NCI-H460 (cell line): Measurements from ENCODE around the gene CHRM5. TPM values are rescaled to one million over a fixed set of nuclear protein-coding genes. Genes with fewer than 3 reads are reported as not detected.
"Not testable (repeated sequence)": the region's sequence is repeated elsewhere in the genome, so short reads cannot be mapped to it uniquely, and the experiment has no call there.

Experiments used
- DNase-seq: peaks from one replicate; pipeline ENCODE4 v3.0.0-alpha.2; 2016; ENCODE audit warnings: low read depth; ENCODE audit errors: extremely low read depth
- total RNA-seq: library from RNA; depleted of rRNA; stranded (reverse); fragments of >200 nt; shearing (Covaris generic); gene quantifications from 2 replicates; pipeline ENCODE4 v1.2.3, GENCODE V29; 2014

The CHRM5 gene
- total RNA-seq, 1 experiment from 2014 or later: not detected

DNA sequence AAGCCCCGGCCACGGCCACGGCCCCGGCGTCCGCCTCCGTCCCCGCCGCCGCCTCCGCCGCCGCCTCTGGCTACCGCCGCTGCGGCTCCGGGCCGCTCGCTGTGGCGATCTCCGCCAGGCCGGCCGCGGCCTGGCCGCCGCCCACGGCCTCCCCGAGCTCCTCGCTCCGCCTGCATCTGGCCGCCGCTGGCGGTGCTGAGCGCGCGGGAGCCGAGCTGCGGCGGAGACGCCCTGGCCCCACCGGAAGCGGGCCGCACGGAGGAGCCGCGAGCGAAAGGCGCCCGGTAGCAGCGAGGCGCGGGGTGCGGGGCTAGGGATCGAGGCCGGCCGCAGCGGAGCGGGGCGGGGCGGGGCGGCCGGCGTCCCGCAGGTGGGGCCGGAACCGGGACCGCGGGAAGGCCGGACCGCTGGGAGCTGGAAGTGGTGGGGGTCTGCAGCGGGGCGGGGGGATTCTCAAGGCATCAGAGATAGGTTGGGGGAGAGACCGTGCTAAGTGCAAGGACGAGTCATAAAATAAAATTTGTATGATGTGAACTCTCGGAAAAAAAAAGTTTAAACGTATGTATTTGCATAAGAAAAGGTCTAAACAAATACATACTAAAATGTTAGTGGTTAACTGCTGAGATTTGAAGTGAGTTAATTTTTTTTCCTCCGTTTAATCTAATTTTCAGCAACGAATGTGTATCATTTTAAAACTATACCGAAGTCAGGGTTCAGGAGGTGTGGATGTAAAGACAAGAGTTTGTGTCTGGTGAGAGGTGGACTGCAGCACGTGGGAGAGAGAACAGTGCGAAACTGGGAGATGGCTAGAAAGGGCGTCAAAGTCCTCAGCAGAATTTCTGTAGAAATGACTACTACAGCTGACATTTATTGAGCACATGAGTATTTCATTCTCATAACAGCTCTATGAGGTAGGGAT is 70.8 kb downstream of the CHRM5 start, which contains the start of gene AVEN:
Gene AVEN (minus strand): TSS at position 334 of the 919 bp plus-strand sequence. CDS start 158 bp downstream, at position 176.
- DNase-seq: no peak

DNA sequence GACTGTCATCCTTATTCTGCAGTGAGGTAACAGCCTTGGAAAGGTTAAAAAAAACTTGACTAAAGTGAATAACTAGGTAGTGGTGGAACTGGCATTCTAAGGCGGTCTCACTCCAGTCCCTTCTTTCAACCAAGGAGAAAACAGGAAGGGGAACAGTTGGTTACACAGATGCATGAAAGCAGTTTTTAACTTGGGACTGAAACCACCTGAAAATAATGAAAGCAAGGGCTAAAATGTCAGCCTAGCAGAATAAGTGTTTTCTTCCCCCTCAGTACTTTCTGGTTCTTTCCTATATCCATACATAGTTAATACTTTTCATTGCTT is 71.5 kb downstream of the CHRM5 start:
- no peak for DNase-seq

DNA sequence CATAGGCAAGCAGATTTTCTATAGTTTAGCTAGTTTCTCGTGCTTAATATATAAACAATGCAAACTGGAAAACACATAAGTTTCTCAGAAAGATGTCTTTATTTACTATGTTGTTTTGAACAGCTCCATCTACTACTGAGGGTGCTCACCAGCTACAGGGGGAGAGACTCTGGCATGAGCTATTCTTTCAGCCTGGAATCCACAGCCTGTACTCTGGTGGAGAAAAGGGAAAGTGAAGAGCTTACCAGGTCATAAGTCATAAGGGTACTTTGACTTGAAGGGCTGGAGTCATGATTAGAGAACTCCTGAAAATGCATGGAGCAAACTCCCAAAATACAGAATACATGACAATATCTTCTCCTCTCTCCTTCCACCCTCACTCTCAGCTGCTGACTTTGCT is 75.1 kb downstream of the CHRM5 start:
- no peak for DNase-seq

DNA sequence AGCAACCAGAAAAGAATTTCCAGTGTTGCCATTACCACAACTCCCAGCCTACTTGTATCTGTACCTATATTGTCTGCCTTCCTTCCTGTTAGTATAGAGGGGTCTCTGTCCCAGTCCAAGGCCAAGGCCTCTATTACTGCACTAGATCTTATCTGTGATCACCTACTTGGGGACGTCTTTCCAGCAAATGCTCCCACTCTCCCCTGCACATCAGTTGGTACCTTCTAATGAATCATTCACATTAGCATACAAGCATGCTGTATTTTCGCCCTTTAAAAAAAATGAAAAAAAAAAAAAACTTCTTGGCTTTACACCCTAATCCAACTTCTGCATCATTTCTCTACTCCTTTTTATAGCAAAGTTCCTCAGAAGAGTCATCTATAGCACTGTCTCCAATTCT is 75.5 kb downstream of the CHRM5 start:
- no peak for DNase-seq

DNA sequence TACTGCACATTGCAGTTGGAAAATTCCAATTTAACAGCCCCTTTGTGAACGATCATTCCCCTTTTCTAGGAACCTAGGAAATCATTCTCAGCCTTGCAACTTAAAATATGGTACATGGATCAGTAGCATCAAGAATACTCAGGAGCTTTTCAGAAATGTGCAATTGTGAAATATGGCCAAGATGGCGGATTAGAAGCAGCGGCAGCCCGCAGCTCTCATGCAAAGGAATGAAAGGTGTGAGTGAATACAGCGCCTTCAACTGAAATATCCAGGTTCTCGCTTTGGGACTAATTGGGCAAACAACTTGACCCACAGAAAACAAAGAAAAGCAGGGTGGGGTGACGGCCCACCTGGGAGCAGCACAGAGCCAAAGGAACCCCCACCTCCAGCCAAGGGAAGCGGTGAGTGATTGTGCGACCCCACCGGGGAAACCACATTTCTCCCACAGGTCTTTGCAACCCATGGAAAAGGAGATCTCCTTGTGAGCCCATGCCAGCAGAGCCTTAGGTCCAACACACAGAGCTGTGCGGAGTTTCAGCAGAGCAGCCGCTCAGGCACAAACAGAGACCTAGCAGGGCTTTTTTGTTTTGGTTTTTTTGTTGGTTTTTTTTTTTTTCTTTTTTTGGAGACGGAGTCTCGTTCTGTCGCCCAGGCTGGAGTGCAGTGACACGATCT is 78.3 kb downstream of the CHRM5 start:
- DNase-seq: no peak

DNA sequence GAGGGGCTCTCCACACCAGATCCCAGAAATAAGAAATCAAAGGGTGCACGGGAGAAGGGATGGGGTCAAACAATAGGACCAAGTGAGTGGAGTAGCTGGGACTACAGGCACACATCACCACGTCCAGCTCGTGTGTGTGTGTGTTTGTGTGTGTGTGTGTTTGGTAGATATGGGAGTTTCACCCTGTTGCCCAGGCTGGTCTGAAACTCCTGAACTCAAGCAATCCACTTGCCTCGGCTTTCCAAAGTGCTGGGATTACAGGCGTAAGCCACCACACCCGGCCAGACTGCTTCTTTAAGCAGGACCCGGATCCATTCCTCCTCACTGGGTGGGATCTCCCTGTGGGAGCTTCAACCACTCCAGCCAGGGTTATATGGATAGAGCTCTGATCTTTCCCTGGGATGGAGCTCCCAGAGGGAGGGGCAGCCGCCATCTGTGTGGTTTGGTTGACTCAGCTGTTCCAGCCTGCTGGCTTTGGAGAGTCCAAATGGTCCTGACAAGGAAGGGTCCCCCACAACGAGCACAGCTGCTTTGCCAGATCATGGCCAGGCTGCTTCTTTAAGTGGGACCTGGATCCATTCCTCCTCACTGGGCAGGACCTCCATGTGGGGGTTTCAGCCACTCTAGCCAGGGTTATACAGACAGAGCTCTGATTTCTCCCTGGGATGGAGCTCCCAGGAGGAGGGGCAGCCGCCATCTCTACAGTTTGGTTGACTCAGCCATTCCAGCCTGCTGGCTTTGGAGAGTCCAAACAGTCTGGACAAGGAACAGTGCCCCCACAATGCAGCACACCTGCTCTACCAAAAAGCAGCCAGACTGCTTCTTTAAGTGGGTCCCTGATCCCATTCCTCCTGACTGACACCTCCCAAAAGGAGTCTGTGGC is 79.8 kb downstream of the CHRM5 start:
- no peak for DNase-seq

DNA sequence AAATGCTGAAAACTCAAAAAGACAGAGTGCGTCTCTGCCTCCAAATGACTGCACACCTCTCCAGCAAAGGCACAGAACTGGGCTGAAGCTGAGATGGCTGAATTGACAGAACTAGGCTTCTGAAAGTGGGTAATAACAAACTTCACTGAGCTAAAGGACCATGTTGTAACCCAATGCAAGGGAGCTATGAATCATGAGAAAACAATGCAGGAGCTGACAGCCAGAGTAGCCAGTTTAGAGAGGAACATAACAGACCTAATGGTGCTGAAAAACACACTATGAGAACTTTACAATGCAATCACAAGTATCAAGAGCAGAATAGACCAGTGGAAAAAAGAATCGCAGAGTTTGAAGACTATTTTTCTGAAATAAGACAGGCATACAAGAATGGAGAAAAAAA is 80.8 kb downstream of the CHRM5 start:
- no peak for DNase-seq

DNA sequence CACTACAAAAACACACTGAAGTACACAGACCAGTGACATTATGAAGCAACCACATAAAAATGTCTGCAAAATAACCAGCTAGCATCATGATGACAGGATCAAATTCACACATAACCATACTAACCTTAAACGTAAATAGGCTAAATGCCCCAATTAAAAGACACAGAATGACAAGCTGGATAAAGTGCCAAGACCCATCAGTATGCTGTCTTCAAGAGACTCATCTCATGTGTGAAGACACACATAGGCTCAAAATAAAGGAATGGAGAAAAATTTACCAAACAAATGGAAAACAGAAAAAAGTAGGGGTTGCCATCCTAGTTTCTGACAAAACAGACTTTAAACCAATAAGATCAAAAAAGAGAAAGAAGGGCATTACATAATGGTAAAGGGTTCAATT is 82.1 kb downstream of the CHRM5 start:
- DNase-seq: not testable (repeated sequence)

DNA sequence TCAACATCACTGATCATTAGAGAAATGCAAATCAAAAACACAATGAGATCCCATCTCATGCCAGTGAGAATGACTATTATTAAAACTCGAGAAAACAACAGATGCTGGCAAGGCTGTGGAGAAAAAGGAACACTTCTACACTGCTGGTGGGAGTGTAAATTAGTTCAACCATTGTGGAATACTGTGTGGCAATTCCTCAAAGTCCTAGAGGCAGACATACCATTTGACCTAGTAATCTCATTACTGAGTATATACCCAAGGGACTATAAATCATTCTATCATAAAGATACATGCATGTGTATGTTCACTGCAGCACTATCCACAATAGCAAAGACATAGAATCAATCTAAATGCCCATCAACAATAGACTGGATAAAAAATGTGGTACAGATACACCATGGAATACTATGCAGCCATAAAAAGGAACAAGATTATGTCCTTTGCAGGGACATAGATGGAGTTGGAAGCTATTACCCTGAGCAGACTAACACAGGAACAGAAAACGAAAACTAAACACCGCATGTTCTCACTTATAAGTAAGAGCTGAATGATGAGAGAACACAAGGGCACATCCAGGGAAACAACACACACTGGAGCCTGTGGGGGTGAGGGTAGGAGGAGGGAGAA is 85.9 kb downstream of the CHRM5 start:
- no peak for DNase-seq

DNA sequence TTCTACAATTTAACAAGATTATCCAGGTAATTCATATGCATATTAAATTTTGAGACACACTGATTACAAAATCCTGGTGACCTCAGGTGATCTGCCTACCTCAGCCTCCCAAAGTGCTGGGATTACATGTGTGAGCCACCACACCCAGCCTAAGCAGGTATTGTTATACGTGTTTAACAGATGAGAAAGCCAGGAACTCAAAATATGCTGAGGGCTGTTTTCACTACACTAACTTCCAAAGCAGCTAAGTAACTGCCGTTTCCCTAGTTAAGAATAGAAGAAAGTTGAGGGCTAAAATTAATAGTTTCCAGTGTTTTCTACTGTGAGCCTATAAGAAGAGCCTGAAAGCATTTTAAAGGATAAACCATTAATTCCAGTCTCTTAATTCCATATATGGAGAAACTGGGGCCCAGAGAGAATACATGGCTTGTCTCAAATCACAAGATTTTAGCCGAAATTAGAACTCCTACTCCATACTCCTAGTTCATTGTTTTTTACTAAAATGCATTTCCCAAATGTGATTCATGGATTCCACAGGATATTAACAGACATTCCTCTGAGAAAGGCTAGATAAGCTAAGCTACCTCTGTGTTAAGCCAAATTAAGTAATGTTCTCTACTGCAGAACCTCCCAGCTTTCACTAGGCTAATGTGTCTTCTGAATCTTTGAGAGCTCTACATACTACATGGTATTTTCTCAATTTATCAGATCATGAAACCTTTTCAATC is 87.7 kb downstream of the CHRM5 start:
- no peak for DNase-seq

DNA sequence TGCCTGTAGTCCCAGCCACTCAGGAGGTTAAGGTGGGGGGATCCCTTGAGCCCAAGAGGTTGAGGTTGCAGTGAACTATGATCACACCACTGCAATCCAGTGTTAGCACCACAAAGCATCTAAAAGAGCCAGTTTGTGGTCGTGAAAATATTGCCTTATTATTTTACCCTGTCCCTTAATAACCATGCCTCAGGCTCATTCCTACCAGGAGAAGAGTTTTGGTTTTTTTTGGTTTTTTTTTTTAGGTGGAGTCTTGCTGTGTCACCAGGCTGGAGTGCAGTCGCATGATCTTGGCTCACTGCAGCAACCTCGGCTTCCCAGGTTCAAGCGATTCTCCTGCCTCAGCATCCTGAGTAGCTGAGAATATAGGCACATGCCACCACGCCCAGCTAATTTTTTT is 88.6 kb downstream of the CHRM5 start:
- DNase-seq: no peak

DNA sequence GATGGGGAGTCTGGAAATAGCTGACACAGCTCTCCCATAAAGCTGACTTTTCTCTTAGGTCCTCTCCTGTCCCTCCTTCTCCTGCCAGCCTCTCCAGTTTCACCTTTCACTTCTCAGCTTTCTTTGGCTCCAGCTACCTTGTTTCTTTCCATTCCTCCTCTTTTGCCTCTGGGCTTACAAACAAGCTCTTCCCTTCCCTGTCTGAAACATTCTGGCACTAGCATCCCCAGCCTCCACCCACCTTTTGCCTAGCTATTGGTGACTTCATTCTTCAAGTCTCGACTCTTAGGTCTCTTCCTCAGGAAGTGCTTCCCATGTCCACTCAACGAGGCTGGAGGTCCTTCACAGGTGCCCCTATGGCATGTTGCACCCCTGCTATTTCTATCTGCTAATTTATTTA is 91.2 kb downstream of the CHRM5 start:
- no peak for DNase-seq

DNA sequence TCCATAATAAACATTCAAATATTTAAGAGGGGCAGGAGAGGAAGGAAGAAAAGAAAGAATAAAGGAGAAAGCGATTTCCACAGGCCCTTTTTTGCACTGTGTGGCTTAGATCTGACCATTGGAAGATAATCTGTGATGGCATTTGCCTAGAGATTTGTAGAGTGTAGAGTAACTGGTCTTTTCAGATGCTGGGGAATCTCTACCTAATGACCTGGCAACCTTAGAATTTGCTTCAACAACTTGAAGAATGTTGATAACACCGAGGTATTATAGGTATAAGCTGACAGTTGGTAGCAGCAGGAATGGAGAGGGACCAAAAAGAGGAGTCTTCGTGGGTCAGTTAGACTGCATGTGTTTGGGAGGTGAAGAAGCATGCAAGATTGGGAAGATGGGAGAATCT is 91.6 kb downstream of the CHRM5 start:
- no peak for DNase-seq

DNA sequence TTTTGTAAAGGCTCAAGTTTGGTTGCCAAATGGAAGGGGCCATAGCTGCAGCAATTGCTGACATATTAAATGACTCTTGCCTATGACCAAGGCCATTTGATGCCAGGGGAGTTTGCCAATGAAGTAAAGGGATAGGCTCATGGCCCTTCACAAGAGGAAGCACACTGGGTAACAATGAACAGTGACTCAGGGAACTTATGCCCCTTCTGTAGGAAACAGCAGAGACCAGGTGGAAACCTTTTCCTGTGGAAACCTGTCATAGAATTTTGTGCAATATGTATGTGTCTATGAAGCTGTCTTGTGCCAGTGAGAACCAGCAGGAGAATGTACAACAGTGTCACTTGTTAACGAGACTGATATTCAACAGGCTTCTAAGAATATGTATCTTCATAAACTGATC is 96.1 kb downstream of the CHRM5 start:
- DNase-seq: no peak

DNA sequence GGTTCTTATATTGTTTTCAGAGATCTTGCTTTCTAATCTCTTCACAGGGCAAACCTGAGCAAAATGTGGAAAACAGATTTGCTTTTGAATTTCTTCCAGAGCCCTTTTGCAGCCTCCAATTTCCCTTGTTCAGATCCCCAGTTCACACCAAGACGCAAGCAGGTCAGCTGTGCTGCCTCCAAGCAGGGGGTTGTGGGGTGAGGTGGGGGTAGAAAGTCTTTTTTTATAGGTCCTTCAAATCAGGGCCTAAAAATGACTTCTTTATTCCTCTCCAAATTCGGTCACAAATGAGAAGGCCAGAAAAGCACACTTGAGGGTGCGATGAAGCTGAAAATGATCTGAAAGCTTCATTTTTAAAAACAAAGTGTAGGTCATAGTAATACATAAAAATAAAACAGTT is 97.0 kb downstream of the CHRM5 start:
- DNase-seq: no peak

DNA sequence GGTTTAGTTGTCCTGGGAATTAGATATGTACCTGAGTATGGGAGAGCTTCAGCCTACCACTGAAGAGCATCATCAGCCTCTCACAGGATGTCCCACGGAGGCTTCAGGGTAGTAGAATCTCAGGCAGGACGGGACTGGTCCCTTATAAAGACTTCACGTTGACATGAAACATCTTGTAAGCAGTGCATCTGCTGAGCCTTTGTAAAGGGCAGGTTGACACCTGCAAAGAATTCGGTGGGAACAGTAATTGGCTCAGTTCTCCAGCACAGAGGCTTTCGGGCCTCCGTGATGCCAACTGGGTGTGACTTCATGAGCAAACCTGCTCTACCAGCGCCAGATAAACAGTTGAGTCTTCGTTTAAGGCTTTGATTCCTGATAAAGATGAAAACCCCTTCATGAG is 97.6 kb downstream of the CHRM5 start:
- DNase-seq: no peak

DNA sequence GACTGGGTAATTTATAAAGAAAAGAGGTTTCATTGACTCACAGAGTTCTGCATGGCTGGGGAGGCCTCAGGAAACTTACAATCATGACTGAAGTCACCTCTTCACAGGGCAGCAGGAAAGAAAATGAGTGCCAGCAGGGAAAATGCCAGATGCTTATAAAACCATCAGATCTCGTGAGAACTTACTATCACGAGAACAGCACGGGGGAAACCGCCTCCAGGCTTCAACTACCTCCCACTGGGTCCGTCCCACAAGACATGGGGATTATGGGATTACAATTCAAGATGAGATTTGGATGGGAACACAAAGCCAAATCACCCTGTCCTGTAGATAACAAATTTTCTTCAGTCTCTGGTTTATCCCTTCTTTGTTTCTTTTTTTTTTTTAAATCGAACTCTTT is 101.7 kb downstream of the CHRM5 start:
- no peak for DNase-seq

DNA sequence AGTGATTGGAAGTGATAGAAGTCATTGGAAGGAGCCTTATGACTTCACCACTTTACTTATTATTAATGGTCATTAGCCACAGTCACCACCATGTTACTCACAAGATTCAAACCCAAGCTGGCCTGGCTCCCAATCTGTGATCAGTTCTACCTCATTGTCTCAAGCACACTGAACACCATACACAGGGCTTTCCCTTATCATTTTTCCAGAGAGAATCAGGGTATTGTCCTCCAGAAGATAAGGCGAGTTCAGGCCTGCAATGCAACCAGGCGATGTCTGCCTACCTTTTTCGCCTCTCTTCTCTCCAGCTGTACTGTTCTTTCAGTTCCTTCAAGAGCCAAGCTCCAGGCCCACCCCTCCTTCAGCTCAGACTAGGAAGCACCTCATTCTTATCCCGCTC is 108.5 kb downstream of the CHRM5 start:
- DNase-seq: no peak

DNA sequence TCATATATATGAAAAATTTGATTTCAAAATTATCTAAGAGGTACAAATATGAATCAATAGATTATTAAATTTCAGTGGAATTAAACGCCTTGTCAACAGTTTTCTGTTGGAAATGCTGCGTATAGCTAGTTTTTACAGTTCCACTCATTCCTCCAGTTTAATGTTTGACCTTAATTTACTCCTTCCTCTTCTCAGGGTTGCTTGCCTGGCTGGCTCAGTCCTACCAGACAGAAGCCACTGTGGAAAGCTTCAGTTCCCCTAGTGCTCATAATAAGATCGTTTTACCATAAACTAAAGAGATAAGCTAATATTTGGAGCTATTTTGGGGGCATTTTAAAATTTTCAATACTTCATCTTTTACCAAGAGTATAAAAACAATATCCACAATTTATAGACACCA is 110.6 kb downstream of the CHRM5 start:
- DNase-seq: no peak

DNA sequence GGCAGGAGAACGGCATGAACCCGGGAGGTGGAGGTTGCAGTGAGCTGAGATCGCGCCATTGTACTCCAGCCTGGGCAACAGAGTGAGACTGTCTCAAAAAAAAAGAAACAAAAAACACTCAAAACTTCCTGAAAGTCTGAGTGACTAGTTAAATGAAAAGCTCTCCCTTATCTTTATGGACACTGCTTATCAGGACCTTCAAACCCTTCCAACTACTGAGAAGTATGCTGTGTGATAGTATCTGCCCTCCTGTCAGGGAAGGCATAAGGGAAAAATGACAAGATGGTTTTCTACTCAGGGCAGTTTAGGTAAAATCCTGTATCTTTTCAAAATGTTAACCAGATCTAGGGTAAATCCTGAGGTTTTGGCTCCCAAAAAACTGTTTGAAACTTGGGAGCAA is 111.6 kb downstream of the CHRM5 start:
- no peak for DNase-seq
